Right atrium auricular region (tissue), 2 donors: ENCODE results near the gene UBR1. TPM values are rescaled to one million over a fixed set of nuclear protein-coding genes. Genes with fewer than 3 reads are reported as not detected.

Experiments
- DNase-seq: peaks from one replicate; pipeline ENCODE4 v3.0.0-alpha.2; 2019; ENCODE audit warnings: low spot score
- H3K27ac ChIP-seq, 2 donors: fragments of 200-600 bp; sonication (generic); 1 replicate in 1 of 2; 2 replicates in 1 of 2; pipeline ENCODE4 v1.5.1; 2016 to 2019
- H3K27me3 ChIP-seq, 2 donors: fragments of 200-600 bp; sonication (generic); one replicate each; pipeline versions ENCODE4 v1.5.1 to v1.6.0; 2017 to 2019
- H3K36me3 ChIP-seq: fragments of 200-600 bp; sonication (generic); one replicate; pipeline ENCODE4 v1.5.1; 2016
- H3K4me1 ChIP-seq, 2 donors: fragments of 200-600 bp; sonication (generic); one replicate each; pipeline versions ENCODE4 v1.5.1 to v1.6.0; 2017 to 2019
- H3K4me3 ChIP-seq, 2 donors: fragments of 200-600 bp; sonication (generic); 1 replicate in 1 of 2; 2 replicates in 1 of 2; pipeline ENCODE4 v1.5.1; 2017 to 2019; ENCODE audit warnings: mild to moderate bottlenecking in 1 of 2, moderate library complexity in 1 of 2
- H3K9me3 ChIP-seq, 2 donors: fragments of 200-600 bp; sonication (generic); one replicate each; pipeline ENCODE4 v1.5.1; 2019
- CTCF ChIP-seq, 2 donors: fragments of 200-600 bp; sonication (generic); IDR thresholded peaks; one replicate each; pipeline ENCODE4 v1.5.1; 2019; ENCODE audit warnings: antibody characterized with exemption in 2 of 2
- total RNA-seq, 2 donors: library from RNA; depleted of rRNA; stranded (reverse); fragments of >200 nt; gene quantifications; one replicate each; pipeline ENCODE4 v1.1.0, GENCODE V29; 2016

UBR1 gene
- total RNA-seq, 2 donors from 2014 or later = 20.0 to 21.0 TPM

GRCh38 chr15:43144512-43144911 is 38.7 kb upstream of the UBR1 start:
- Histone ChIP-seq H3K27ac (no peak overlapping the region), H3K36me3 (peaks cover 29% of the 10 kb centered on the region)

GRCh38 chr15:43143203-43143941 is 37.5 kb upstream of the UBR1 start:
- H3K27me3 ChIP-seq = no peaks in the 10 kb centered on the region
- peaks cover 26% of the 10 kb centered on the region for H3K36me3 ChIP-seq
- TF ChIP-seq CTCF (IDR thresholded peaks at IDR 0.05) = no peak

More at GRCh38 chr15:43144512-43144911, 38.7 kb upstream of the UBR1 start:
- Histone ChIP-seq H3K4me3 (no peak overlapping the region), H3K9me3 (no peaks in the 10 kb centered on the region), H3K4me1 (no peaks in the 10 kb centered on the region), H3K27me3 (no peaks in the 10 kb centered on the region)
- no peak for DNase-seq
- no peak for TF ChIP-seq CTCF (IDR thresholded peaks at IDR 0.05)

GRCh38 chr15:43135351-43135750 is 29.5 kb upstream of the UBR1 start:
- no peaks in the 10 kb centered on the region for H3K27me3 ChIP-seq
- no peaks in the 10 kb centered on the region for H3K9me3 ChIP-seq
- H3K27ac ChIP-seq = no peak overlapping the region
- H3K4me1 ChIP-seq = peaks cover 0 to 17% of the 10 kb centered on the region in 2 donors
- no peak for DNase-seq
- TF ChIP-seq CTCF (IDR thresholded peaks at IDR 0.05) = no peak
- H3K4me3 ChIP-seq = no peak overlapping the region
- H3K36me3 ChIP-seq = peaks cover 33% of the 10 kb centered on the region

More at GRCh38 chr15:43143203-43143941, 37.5 kb upstream of the UBR1 start:
- Histone ChIP-seq H3K9me3 (no peaks in the 10 kb centered on the region), H3K27ac (no peak overlapping the region), H3K4me3 (no peak overlapping the region), H3K4me1 (no peaks in the 10 kb centered on the region)
- DNase-seq = no peak

- Histone ChIP-seq H3K9me3 (no peaks in the 10 kb centered on the region), H3K4me3 (peak overlapping the region; percentile 78 to 81), H3K4me1 (peaks cover 0 to 17% of the 10 kb centered on the region in 2 donors), H3K27ac (peak overlapping the region; percentile 80 to 81), H3K36me3 (peaks cover 21% of the 10 kb centered on the region), H3K27me3 (no peaks in the 10 kb centered on the region)
- no peak for DNase-seq
- no peak for TF ChIP-seq CTCF (IDR thresholded peaks at IDR 0.05)
Observed at GRCh38 chr15:43134157-43134635, 28.4 kb upstream of the UBR1 start.

GRCh38 chr15:43133430-43134156 is 27.8 kb upstream of the UBR1 start, which contains the start of gene TMEM62:
Gene TMEM62 (plus strand): TSS chr15:43133586. CDS start chr15:43133803, 217 bp downstream.
- peaks cover 0 to 17% of the 10 kb centered on the region in 2 donors for H3K4me1 ChIP-seq
- peak within 1 kb of the TSS; percentile 78 to 81 for H3K4me3 ChIP-seq
- H3K36me3 ChIP-seq = peaks cover 18% of the 10 kb centered on the region
- peak within 1 kb of the TSS; percentile 80 to 81 for H3K27ac ChIP-seq
- peak in 1 of 2 donors; percentile 28 for TF ChIP-seq CTCF (IDR thresholded peaks at IDR 0.05)
- H3K27me3 ChIP-seq = no peaks in the 10 kb centered on the region
- DNase-seq = peak; percentile 85
- H3K9me3 ChIP-seq = no peaks in the 10 kb centered on the region
